HG03196 (cell line): Measurements from ENCODE around the gene ZFP36L1.

Source experiments
- ATAC-seq: cut with Tn5 transposase; IDR thresholded peaks from one replicate; pipeline ENCODE4 v1.9.1; 2021; ENCODE audit not compliant: unreplicated experiment

Gene ZFP36L1

DNA sequence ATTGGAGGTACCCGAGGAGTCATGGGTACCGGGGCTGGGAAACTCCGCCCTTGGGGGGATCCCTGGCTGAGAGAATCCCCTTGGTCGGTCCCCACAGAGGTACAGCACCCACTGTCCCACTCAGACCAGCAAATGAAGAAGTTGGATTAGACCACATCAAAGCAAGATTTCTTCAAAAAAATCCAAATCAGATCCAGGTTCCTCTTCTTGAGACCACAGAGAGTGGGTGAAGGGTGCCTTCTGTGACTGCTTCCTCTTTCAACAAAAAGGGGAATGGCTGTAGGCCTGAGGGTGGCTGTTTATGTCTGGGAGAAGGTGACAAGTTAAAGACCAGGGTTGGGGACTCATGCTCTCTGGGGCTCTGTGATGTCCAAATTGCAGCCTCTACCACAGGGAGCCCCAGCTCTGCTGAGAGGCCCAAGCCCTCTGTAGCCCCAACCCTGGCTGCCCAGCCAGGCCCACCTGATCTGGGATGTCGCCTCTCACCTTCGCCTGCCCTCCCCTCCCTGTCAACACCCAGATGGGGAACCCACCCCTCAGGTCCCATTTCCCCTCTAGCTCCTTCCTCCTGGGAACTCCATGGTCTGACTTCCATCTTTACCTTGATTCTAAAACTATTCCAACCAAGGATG lies 50.9 kb downstream of the ZFP36L1 start:
- peak; percentile 64 for ATAC-seq

- ATAC-seq = no peak
Measured at GRCh38 chr14:68741477-68741791, 51.4 kb downstream of the ZFP36L1 start.

GRCh38 chr14:68740788-68741476 lies 51.9 kb downstream of the ZFP36L1 start:
- ATAC-seq = no peak

GRCh38 chr14:68739701-68740100 lies 53.2 kb downstream of the ZFP36L1 start:
- no peak for ATAC-seq

DNA sequence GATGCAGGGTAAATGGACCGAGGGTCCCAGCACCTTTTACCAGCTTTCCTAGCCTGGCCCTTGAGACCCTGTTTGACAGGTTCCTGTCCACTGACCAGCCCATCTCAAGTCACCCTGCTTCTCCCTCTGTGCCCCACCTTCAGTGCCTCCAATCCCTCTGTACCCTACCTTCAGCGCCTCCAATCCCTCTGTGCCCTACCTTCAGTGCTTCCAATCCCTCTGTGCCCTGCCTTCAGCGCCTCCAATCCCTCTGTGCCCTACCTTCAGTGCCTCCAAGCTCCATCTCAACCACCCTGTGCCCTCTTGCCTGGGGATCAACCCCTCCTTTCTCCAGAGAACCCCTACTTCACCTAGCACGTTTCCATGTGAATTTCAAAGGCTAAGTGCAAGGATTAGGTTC lies 54.3 kb downstream of the ZFP36L1 start:
- ATAC-seq = no peak
